Kidney (tissue), 14 donors: Measurements from ENCODE around the gene PLIN5. TPM values are rescaled to one million over a fixed set of nuclear protein-coding genes. Genes with fewer than 3 reads are reported as not detected.

Source experiments
- DNase-seq, 5 donors: peaks; one replicate each; pipeline ENCODE4 v3.0.0-alpha.2; 2013 to 2020
- FAIRE-seq: peaks from 2 replicates; lab custom pipeline; 2012; peaks lifted over from hg19 to GRCh38; lab: Jason Lieb, UNC
- H3K27ac ChIP-seq, 2 donors: one replicate each; pipeline ENCODE4 v1.7.0; 2013; ENCODE audit warnings: low read depth in 2 of 2, low read length in 2 of 2, inconsistent platforms in 1 of 2
- H3K27me3 ChIP-seq: one replicate; pipeline ENCODE4 v1.7.1; 2013; ENCODE audit warnings: low read length, inconsistent platforms; ENCODE audit not compliant: control insufficient read depth, insufficient read depth
- H3K36me3 ChIP-seq, 3 donors: one replicate each; pipeline versions ENCODE4 v1.7.0 to v1.7.1; 2013; ENCODE audit warnings: low read length in 3 of 3, control low read depth in 1 of 3, inconsistent platforms in 1 of 3; ENCODE audit not compliant: insufficient read depth in 3 of 3, control insufficient read depth in 2 of 3
- H3K4me1 ChIP-seq, 3 donors: one replicate each; pipeline versions ENCODE4 v1.7.0 to v1.7.1; 2013; ENCODE audit warnings: low read length in 3 of 3, inconsistent platforms in 1 of 3, low read depth in 1 of 3; ENCODE audit not compliant: control insufficient read depth in 2 of 3, insufficient read depth in 2 of 3
- H3K4me3 ChIP-seq, 3 donors: one replicate each; pipeline versions ENCODE4 v1.7.0 to v1.8.1; 2013; ENCODE audit warnings: low read length in 3 of 3, control low read depth in 1 of 3, inconsistent platforms in 1 of 3
- H3K9ac ChIP-seq, 3 donors: one replicate each; pipeline versions ENCODE4 v1.7.0 to v1.7.1; 2013; ENCODE audit warnings: low read length in 3 of 3, control low read depth in 1 of 3, inconsistent platforms in 1 of 3
- H3K9me3 ChIP-seq, 3 donors: one replicate each; pipeline versions ENCODE4 v1.7.0 to v1.7.1; 2013; ENCODE audit warnings: low read length in 3 of 3, control low read depth in 1 of 3, inconsistent platforms in 1 of 3; ENCODE audit not compliant: control insufficient read depth in 2 of 3, insufficient read depth in 1 of 3
- CTCF ChIP-seq: IDR thresholded peaks from 3 replicates; pipeline ENCODE4 v1.5.1; 2012; ENCODE audit warnings: mild to moderate bottlenecking, moderate library complexity, borderline replicate concordance; ENCODE audit not compliant: insufficient read depth; ENCODE audit errors: extremely low read depth
- intact Hi-C: fragments of 100-400 bp; cut with DNase I; formaldehyde crosslinking; loops from one replicate; pipeline ENCODE4 v1.11.1; 2022
- polyA plus RNA-seq: library from polyadenylated mRNA; stranded (reverse); fragments of 350-450 nt; fragmentation: Illumina TruSeq; extraction: RNeasy Lipid Tissue Mini Kit (QIAGEN cat#74804); gene quantifications from one replicate; pipeline ENCODE4 v1.2.3, GENCODE V29; 2014; ENCODE audit warnings: low read depth, low replicate concordance; ENCODE audit not compliant: insufficient read depth
- total RNA-seq: library from RNA; stranded (reverse); fragmentation: NEBNext Ultra II Directional; extraction: Animal tissue kit (Norgen Biotek cat#: 25700); gene quantifications from one replicate; pipeline ENCODE4 v1.2.1, GENCODE V29; 2021
- donor health status: control.
- donor health status: control.
- donor health status: control.
- donor health status: control.
- donor health status: control.
- donor health status: DM: yes; HTN: yes; CAD: no.
- donor health status: Normal renal cell carcinoma (clear cell type).

Gene PLIN5
- total and polyA plus RNA-seq, 2 donors from 2014 or later, result 21.2 to 30.7 TPM

DNA sequence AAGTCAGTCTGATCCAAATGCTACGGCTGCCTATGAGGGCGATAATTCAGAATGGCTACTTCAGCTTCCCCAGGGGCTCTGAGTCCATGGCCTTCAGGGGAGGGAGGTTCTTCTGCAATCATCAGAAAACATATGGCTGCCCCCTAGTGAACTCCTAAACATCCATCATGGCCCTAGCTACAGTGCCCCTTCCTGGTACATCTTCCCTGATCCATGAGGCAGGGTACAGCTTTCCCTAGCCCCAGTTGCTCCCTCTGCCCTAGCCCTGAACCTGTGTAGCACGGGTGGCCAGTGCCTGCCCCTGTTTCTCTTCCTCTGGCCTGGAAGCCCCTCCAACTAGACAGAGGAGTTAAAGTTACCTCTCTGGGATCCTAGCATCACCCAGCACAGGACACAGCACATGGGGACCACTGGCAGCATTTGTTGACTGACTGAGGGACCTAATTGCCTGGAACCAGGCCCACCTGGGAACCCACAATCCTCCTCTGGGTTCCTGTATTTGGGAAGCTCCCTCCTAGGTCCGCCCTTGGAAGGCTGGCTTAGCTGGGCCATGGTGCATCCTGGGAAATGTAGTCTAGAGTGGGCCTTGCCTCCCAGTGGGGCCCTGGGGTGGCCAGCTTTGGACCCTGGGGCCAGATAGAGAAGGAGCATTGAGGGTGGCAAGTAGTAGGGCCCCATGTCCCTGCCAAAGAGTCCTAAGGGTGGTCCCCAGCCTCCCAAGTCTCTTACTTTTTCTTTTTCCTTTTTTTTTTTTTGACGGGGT is 42.2 kb upstream of the PLIN5 start:
- intact Hi-C loops, result no loop called here
- peaks cover 0 to 5% (median 0%) of the 10 kb centered on the region in 3 donors for H3K4me1 ChIP-seq
- no peak for FAIRE-seq

GRCh38 chr19:4576016-4576933 is 41.3 kb upstream of the PLIN5 start:
- Histone ChIP-seq H3K4me1 (peaks cover 0 to 5% (median 0%) of the 10 kb centered on the region in 3 donors), H3K36me3 (no peaks in the 10 kb centered on the region), H3K27ac (peak overlapping the region in 1 of 2 donors; percentile 80), H3K9me3 (no peaks in the 10 kb centered on the region), H3K4me3 (no peak overlapping the region), H3K9ac (no peak overlapping the region), H3K27me3 (peaks cover 4% of the 10 kb centered on the region)
- FAIRE-seq, result no peak
- peak; percentile 59 for TF ChIP-seq CTCF
- DNase-seq, result peak; percentile 56 to 85 (median 74)
- intact Hi-C loops, result no loop called here

More for the DNA sequence above, 42.2 kb upstream of the PLIN5 start:
- Histone ChIP-seq H3K4me3 (no peak overlapping the region), H3K9ac (no peak overlapping the region), H3K36me3 (no peaks in the 10 kb centered on the region), H3K9me3 (no peaks in the 10 kb centered on the region), H3K27ac (no peak overlapping the region), H3K27me3 (peaks cover 4% of the 10 kb centered on the region)
- TF ChIP-seq CTCF, result no peak
- no peak for DNase-seq

- Histone ChIP-seq H3K4me1 (peaks cover 0 to 5% (median 0%) of the 10 kb centered on the region in 3 donors), H3K4me3 (no peak overlapping the region), H3K27ac (peak overlapping the region; percentile 32 to 80), H3K9ac (no peak overlapping the region), H3K27me3 (peaks cover 4% of the 10 kb centered on the region), H3K36me3 (no peaks in the 10 kb centered on the region), H3K9me3 (no peaks in the 10 kb centered on the region)
- TF ChIP-seq CTCF, result no peak
- FAIRE-seq (no peak), DNase-seq (peak; percentile 70 to 97 (median 80))
- intact Hi-C loops, result no loop called here
These were observed 40.4 kb upstream of the PLIN5 start for GRCh38 chr19:4575267-4576015.
